WTC11 (cell line): ENCODE results near the gene PCID2. TPM values are rescaled to one million over a fixed set of nuclear protein-coding genes. Genes with fewer than 3 reads are reported as not detected.

Experiments used
- total RNA-seq: library from RNA; stranded (reverse); gene quantifications from 3 replicates; pipeline ENCODE4 v1.2.3, GENCODE V29; 2021

Gene PCID2
- total RNA-seq, 1 experiment from 2014 or later: 69.4 TPM

Other genes starting within 250 kb of the PCID2 start
- 34.8 to 35.4 TPM (median 34.9 TPM) in 3 replicates for gene MCF2L, start 239.5 kb downstream of the PCID2 start, total RNA-seq
- 0.26 to 1.5 TPM (median 1.3 TPM) in 3 replicates for gene F7, start 102.9 kb downstream of the PCID2 start, total RNA-seq
- 0.87 to 2.8 TPM (median 2.6 TPM) in 3 replicates for gene F10, start 85.9 kb downstream of the PCID2 start, total RNA-seq
- not detected in 3 replicates for gene PROZ, start 50.0 kb downstream of the PCID2 start, total RNA-seq
- gene CUL4A, start 944 bp upstream of the PCID2 start, total RNA-seq: 97.4 to 100 TPM (median 99.9 TPM) in 3 replicates
- gene LAMP1, start 88.6 kb upstream of the PCID2 start, total RNA-seq: 135 to 150 TPM (median 140 TPM) in 3 replicates
- 59.0 to 62.0 TPM (median 60.0 TPM) in 3 replicates for gene GRTP1, start 155.5 kb upstream of the PCID2 start, total RNA-seq
- gene ADPRHL1, start 244.8 kb upstream of the PCID2 start, total RNA-seq: 1.0 to 1.5 TPM (median 1.4 TPM) in 3 replicates